Airway epithelial cell (primary cell): ENCODE results near the gene SCGB1C1. TPM values are rescaled to one million over a fixed set of nuclear protein-coding genes. Genes with fewer than 3 reads are reported as not detected.

Source experiments
- total RNA-seq: library from RNA; depleted of rRNA; stranded (reverse); fragments of >200 nt; gene quantifications from 2 replicates; pipeline ENCODE4 v1.2.3, GENCODE V29; 2015

Gene SCGB1C1
- not detected in 2 replicates for total RNA-seq

DNA sequence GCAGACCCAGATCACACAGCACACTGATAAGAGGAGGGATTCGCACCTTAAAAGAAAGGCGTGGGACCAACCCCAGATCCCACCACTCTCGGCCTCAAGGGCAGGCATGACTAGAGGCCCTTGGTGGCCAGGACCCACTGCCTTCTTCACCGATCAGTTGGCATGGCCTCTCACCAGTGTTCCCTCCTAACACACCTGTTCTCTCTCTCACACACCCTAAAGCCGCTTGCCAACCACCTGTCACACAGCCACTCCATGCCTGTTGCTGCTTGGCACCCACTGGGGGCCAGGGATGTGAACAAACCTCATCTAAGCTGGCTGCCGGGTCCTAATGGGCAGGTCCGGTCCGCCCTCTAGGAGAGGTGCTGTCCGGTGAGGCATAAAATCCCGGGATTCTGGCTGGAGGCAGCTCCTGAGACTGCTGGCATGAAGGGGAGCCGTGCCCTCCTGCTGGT is at the start of gene SCGB1C1:
Gene SCGB1C1 (plus strand): TSS at position 405 of the 455 bp plus-strand sequence. CDS start 22 bp downstream, at position 427.

DNA sequence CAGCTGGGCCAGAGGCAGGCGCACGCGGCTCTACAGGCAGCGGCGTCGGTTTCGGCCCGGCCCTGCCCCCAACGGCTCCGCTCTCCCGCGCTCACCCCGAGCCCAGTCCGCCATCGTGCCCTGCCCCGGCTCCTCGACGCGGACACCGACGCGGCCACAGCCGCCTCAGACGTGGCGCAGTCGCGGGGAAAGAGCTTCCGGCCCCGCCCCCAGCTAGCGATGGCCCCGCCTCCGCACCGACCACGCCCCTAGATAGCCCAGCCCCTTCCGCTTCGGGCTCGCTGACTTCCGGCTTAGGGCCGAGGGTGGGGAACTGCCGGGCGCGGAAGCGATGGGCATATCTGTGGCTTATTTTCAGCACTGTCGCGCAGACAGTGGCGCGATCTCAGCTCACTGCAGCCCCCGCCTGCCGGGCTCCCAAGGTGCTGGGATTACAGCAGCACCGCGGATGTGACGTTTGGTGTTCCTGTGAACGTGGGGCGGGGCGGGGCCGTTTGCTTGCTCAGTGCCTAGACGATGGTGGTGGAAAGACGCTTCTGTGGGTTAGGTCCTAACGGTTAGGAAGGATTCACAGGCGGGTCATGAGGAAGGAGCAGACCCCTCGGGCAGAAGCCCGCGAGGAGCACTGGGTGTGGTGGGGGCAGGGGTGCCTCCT is 14.5 kb downstream of the SCGB1C1 start, which contains the start of the genes BET1L and RIC8A:
Gene BET1L (minus strand): TSS at position 192 of the 655 bp plus-strand sequence. CDS start 78 bp downstream, at position 114.
Gene RIC8A (plus strand): TSS at position 501 of the 655 bp plus-strand sequence. CDS start 1,147 bp downstream, outside the sequence.

DNA sequence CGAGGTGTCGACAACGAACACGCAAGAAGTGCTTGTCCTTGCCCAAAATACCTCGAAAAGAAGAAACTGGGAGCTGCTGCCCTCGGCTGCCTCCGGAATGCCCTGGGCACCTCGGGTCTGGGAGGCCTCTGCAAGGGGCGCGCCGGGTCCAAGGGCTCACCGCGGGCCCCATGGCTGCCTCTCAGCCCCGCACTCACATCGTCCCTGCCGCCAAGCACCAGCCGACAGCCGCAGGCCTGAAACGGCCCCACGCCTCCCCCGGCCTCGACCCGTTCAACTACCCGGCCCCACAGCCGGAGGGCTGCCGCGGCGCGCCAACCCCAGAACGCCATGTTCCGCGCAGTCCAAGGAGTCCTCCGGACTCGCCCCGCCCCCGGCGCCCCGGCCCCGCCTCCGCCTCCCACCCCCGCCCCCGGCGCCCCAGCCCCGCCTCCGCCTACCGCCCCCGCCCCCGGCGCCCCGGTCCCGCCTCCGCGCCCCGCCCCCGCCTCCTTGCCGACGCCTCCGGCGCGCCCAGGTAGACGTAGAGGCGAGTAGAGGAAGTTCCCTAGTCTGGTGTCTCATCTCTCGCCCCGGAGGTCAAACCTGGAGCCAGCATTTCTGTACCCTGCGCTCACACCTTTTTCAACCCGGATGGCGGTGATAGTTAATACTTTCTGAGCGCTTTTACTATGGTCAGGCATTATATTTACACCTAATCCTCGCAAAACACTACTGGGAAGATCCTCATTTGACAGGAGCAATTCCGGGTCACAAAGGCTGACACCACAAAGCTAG is 43.3 kb downstream of the SCGB1C1 start, which contains the start of gene SIRT3:
Gene SIRT3 (minus strand): TSS at position 346 of the 777 bp plus-strand sequence. CDS start 14 bp downstream, at position 332.

DNA sequence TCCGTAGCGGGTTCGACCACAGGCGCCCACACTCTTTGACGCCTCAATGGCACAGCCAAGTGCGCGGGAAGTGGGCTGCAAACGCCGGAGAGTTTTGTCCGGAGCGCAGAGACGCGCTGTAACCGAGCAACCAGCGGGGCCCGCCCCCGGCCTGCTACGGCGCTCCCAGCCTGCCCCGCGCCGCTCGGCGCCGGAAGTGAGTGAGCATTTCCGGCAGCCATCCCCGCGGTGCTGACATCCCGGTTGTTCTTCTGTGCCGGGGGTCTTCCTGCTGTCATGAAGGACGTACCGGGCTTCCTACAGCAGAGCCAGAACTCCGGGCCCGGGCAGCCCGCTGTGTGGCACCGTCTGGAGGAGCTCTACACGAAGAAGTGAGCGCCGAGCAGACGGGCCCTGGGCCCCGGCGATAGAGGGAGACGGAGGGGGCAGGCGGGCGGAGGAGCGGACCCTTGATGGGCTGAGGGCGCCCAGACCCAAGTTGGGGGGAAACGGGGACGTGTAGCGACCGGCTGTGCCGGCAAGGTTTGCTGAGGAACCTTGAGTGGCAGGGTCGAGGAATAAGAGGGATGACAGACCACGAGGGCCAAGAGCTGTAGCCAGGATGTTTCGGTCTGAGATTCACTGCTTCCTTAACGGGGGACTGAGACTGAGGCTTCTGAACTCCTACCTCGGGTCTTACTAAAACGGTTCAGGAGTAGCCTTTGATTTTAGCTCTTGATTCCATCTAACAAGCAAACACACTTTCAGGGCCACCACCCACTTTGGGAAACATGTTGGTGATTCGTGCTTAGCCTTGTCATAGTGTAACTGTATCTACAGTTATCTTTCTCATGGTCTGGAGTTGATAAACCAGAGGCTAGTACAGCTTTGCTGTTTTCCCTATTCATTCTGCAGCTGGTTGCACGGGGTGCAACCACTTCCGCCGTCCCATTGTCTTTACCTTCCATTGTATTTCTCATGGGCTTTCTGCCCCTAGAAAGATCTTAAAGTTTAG is 44.2 kb downstream of the SCGB1C1 start, which contains the start of gene PSMD13:
Gene PSMD13 (plus strand): TSS at position 203 of the 994 bp plus-strand sequence. CDS start 74 bp downstream, at position 277.

Other genes with a start within 250 kb of the SCGB1C1 start
- gene BET1L, start 14.3 kb downstream of the SCGB1C1 start, total RNA-seq, result 18.5 and 21.2 TPM in 2 replicates
- gene RIC8A, start 14.6 kb downstream of the SCGB1C1 start, total RNA-seq, result 92.7 and 101 TPM in 2 replicates
- gene SIRT3, start 43.3 kb downstream of the SCGB1C1 start, total RNA-seq, result 10.2 and 17.4 TPM in 2 replicates
- gene PSMD13, start 43.9 kb downstream of the SCGB1C1 start, total RNA-seq, result 203 and 237 TPM in 2 replicates
- gene NLRP6, start 85.3 kb downstream of the SCGB1C1 start, total RNA-seq, result not detected in 2 replicates
- gene PGGHG, start 96.0 kb downstream of the SCGB1C1 start, total RNA-seq, result 3.7 and 4.0 TPM in 2 replicates
- not detected in 2 replicates for gene IFITM5, start 106.4 kb downstream of the SCGB1C1 start, total RNA-seq
- 15.2 and 17.1 TPM in 2 replicates for gene IFITM2, start 114.7 kb downstream of the SCGB1C1 start, total RNA-seq
- gene IFITM1, start 121.0 kb downstream of the SCGB1C1 start, total RNA-seq, result 16.4 and 26.9 TPM in 2 replicates
- gene IFITM3, start 127.8 kb downstream of the SCGB1C1 start, total RNA-seq, result 57.6 and 138 TPM in 2 replicates
- gene B4GALNT4, start 176.4 kb downstream of the SCGB1C1 start, total RNA-seq, result 43.2 and 82.5 TPM in 2 replicates
- gene PKP3, start 201.1 kb downstream of the SCGB1C1 start, total RNA-seq, result 520 and 527 TPM in 2 replicates
- gene SIGIRR, start 221.9 kb downstream of the SCGB1C1 start, total RNA-seq, result 11.2 and 15.7 TPM in 2 replicates
- gene ANO9, start 248.9 kb downstream of the SCGB1C1 start, total RNA-seq, result 10.5 and 18.0 TPM in 2 replicates